GM23248 (cell line): Measurements from ENCODE around the gene CROCC. TPM values are rescaled to one million over a fixed set of nuclear protein-coding genes. Genes with fewer than 3 reads are reported as not detected.
A peak's percentile ranks its signal among the peaks of the same experiment; 100 is the strongest.
"Not testable (repeated sequence)": the region's sequence is repeated elsewhere in the genome, so short reads cannot be mapped to it uniquely, and the experiment has no call there.

Experiments
- DNase-seq: peaks from one replicate; pipeline ENCODE4 v3.0.0-alpha.2; 2015
- H2AFZ ChIP-seq: fragments of 200-600 bp; sonication (generic); 2 replicates; pipeline ENCODE4 v1.6.1; 2016; ENCODE audit warnings: antibody characterized with exemption
- H3F3A ChIP-seq: fragments of 200-600 bp; sonication (generic); 2 replicates; pipeline ENCODE4 v1.6.1; 2016; ENCODE audit warnings: mild to moderate bottlenecking, antibody characterized with exemption, mixed run types; ENCODE audit not compliant: insufficient read depth
- H3K27ac ChIP-seq: fragments of 200-600 bp; sonication (generic); 2 replicates; pipeline ENCODE4 v1.5.1; 2016; ENCODE audit warnings: mild to moderate bottlenecking
- H3K27me3 ChIP-seq: fragments of 200-600 bp; sonication (generic); replicated peaks from 2 replicates; pipeline ENCODE4 v1.6.1; 2016; ENCODE audit warnings: mild to moderate bottlenecking; ENCODE audit not compliant: insufficient read depth
- H3K36me3 ChIP-seq: fragments of 200-600 bp; sonication (generic); 2 replicates; pipeline ENCODE4 v1.6.1; 2016; ENCODE audit warnings: low read depth, mild to moderate bottlenecking
- H3K4me1 ChIP-seq: fragments of 200-600 bp; sonication (generic); 2 replicates; pipeline ENCODE4 v1.6.1; 2016; ENCODE audit warnings: mild to moderate bottlenecking; ENCODE audit not compliant: insufficient read depth
- H3K4me2 ChIP-seq: fragments of 200-600 bp; sonication (generic); one replicate; pipeline ENCODE4 v1.6.1; 2016; ENCODE audit warnings: mild to moderate bottlenecking; ENCODE audit not compliant: unreplicated experiment
- H3K4me3 ChIP-seq: fragments of 200-600 bp; sonication (generic); 2 replicates; pipeline ENCODE4 v1.5.1; 2016; ENCODE audit warnings: mild to moderate bottlenecking
- H3K79me2 ChIP-seq: fragments of 200-600 bp; sonication (generic); 2 replicates; pipeline ENCODE4 v1.6.1; 2016; ENCODE audit warnings: mild to moderate bottlenecking; ENCODE audit not compliant: insufficient read depth
- H3K9ac ChIP-seq: fragments of 200-600 bp; sonication (generic); 2 replicates; pipeline ENCODE4 v1.6.1; 2016; ENCODE audit warnings: mild to moderate bottlenecking
- H3K9me2 ChIP-seq: fragments of 200-600 bp; sonication (generic); 2 replicates; pipeline ENCODE4 v1.6.1; 2016; ENCODE audit warnings: mixed run types, mild to moderate bottlenecking, moderate library complexity; ENCODE audit not compliant: insufficient read depth
- H3K9me3 ChIP-seq: fragments of 200-600 bp; sonication (generic); one replicate; pipeline ENCODE4 v1.6.1; 2017; ENCODE audit warnings: low read depth
- H4K20me1 ChIP-seq: fragments of 200-600 bp; sonication (generic); 2 replicates; pipeline ENCODE4 v1.6.0; 2016; ENCODE audit not compliant: insufficient read depth
- EZH2 ChIP-seq: fragments of 200-600 bp; sonication (generic); IDR thresholded peaks from 2 replicates; pipeline ENCODE4 v1.6.1; 2018; ENCODE audit warnings: antibody characterized with exemption, mild to moderate bottlenecking; ENCODE audit not compliant: insufficient read depth, poor library complexity, severe bottlenecking
- EZH2phosphoT487 ChIP-seq: fragments of 200-600 bp; sonication (generic); IDR thresholded peaks from 2 replicates; pipeline ENCODE4 v1.6.1; 2018; ENCODE audit warnings: antibody characterized with exemption, moderate library complexity, mild to moderate bottlenecking, low read depth; ENCODE audit not compliant: insufficient read depth
- WGBS, 2 experiments: methylation state at CpG; one replicate each; pipeline ENCODE4 v1.1.6; 2015 to 2017; ENCODE audit warnings: low lambda C conversion rate in 2 of 2, low coverage in 1 of 2; ENCODE audit errors: missing lambda C conversion rate in 2 of 2; 5-methylcytosine and 5-hydroxymethylcytosine counted together
- in situ Hi-C: fragments of 300-500 bp; cut with MboI; formaldehyde crosslinking; loops from 2 replicates; pipeline ENCODE4 v1.15.0; 2020
- polyA plus RNA-seq: library from polyadenylated mRNA; unstranded; fragments of >200 nt; fragmentation: Nextera tagmentation; extraction: Ambion mirVana; gene quantifications from 2 replicates; pipeline ENCODE4 v1.2.1, GENCODE V29; 2016
- total RNA-seq: library from RNA; depleted of rRNA; stranded (reverse); fragments of >200 nt; shearing (Covaris generic); gene quantifications from 2 replicates; pipeline ENCODE4 v1.2.3, GENCODE V29; 2014

CROCC gene
- total and polyA plus RNA-seq, 2 experiments from 2014 or later = 5.2 to 17.6 TPM

DNA sequence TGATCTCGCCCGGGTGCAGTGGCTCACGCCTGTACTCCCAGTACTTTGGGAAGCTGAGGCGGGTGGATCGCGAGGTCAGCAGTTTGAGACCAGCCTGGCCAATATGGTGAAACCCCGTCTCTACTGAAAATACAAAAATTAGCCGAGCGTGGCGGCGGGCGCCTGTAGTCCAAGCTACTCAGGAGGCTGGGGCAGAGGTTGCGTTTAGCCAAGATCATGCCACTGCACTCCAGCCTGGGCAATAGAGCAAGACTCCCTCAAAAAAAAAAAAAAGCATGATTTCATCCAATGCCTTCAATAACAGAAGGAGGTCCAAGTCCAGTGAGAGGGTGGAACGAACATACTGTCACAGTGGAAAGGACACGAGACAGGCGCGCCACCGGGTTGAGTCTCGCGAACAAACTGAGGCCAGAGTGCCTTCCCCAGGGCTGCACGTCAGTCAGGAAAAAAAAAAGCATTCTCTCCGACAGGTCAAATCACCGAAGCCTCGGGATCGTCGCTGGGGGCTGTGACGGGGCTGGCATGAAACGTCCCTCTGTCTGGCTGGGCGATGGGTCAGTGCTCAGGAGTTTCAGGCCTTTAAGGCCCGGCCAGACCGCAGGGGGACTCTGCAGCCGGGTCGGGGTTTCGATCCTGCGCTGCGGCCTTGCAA is 8.4 kb upstream of the CROCC start:
- Histone ChIP-seq H4K20me1 (no peaks in the 10 kb centered on the region), H3F3A (peaks cover 4% of the 10 kb centered on the region; the same call in 1 of the 2 replicates), H3K4me2 (peak overlapping the region; percentile 90), H3K4me1 (no peaks in the 10 kb centered on the region), H2AFZ (peak overlapping the region; percentile 86), H3K79me2 (no peaks in the 10 kb centered on the region), H3K27ac (no peak overlapping the region), H3K9ac (peak overlapping the region; percentile 68), H3K4me3 (peak overlapping the region; percentile 71), H3K27me3 (no peaks in the 10 kb centered on the region), H3K9me2 (no peaks in the 10 kb centered on the region), H3K36me3 (no peaks in the 10 kb centered on the region), H3K9me3 (no peaks in the 10 kb centered on the region)
- in situ Hi-C loops = no loop called here
- no peak for DNase-seq
- TF ChIP-seq EZH2 = no peak
- no peak for TF ChIP-seq EZH2phosphoT487
- 49 to 50% methylated on average over 36 of the region's 36 CpGs for WGBS, 2 experiments

DNA sequence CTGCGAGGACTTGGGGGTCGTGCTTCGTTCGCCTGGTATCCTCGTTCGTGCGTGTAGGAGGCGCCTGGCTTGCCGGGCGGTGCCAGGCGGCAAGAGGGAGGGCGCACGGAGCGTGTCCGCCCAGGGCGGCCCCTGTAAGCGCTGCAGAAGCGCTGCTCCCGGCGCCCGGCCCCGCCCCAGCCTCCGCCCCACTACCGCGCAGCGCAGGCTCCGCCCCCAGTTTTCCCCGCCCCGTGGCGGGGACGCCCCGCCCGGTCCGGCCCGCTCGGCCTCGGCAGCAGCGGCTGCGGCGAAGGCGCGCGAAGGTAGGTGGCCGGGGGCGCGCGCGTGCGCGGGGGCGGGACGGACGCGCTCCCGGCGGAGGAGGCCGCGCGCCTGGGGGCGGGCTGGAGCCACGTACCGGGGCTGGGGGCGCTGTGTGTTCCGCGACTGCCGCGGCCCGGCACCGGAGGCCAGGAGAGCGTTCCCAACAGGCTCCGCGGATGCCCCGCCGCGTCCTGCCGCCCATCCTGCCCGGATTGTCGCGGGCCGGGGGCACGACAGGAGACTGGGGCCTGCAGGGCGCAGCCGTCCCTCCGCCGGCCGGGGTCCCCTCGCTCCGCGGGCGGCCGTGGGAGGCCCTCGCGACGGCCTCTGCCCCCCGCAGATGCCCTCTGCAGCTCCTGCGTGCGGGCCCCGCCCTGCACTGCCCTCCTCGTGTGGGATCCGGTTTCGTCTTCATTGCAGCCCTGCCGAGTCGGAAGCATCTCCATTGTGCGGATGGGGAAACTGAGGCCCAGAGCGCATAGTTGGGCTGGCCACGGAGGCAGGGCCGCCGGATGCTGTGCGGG is 7.7 kb upstream of the CROCC start:
- in situ Hi-C loops = no loop called here
- Histone ChIP-seq H2AFZ (peak overlapping the region; percentile 86), H3F3A (peaks cover 4% of the 10 kb centered on the region; the same call in 1 of the 2 replicates), H3K4me2 (peak overlapping the region; percentile 90), H3K9me3 (no peaks in the 10 kb centered on the region), H3K9me2 (no peaks in the 10 kb centered on the region), H3K4me3 (peak overlapping the region; percentile 71), H3K9ac (peak overlapping the region; percentile 86), H3K79me2 (no peaks in the 10 kb centered on the region), H4K20me1 (no peaks in the 10 kb centered on the region), H3K4me1 (no peaks in the 10 kb centered on the region), H3K36me3 (no peaks in the 10 kb centered on the region), H3K27me3 (no peaks in the 10 kb centered on the region), H3K27ac (no peak overlapping the region)
- TF ChIP-seq EZH2 (no peak), EZH2phosphoT487 (no peak)
- DNase-seq = peak; percentile 99
- 1 to 2% methylated on average over 74 to 95 of the region's 109 CpGs for WGBS, 2 experiments

DNA sequence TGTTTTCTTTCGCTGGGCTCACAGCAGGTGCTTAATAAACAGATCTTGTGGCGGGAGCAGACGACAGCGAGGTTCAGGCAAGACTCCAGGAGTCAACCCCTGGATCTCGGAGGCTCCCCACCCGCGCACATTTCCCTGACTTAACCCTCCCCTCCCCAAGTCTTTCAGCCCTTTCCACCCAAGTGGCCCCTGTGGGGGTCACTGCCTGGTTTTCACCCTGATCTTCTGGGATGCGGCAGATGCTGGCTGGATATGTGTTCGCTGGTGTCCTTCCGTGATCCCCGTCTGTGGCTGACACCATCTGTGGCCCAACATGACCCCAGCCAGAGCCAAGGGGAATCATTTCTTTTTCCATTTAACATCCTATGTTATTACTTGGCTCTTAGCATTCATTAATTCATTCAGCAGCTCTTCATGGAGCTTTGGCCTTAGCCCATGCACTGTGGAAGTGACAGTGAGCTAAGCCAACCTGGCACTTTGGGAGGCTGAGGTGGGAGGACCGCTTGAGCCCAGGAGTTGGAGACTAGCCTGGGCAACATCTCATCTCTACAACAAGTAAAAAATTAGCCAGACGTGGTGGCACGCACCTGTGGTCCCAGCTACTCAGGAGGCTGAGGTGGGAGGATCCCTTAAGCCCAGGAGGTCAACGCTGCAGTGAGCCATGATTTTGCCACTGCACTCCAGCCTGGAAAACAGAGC is 6.7 kb upstream of the CROCC start:
- not testable (repeated sequence) for H3K9me3 ChIP-seq

DNA sequence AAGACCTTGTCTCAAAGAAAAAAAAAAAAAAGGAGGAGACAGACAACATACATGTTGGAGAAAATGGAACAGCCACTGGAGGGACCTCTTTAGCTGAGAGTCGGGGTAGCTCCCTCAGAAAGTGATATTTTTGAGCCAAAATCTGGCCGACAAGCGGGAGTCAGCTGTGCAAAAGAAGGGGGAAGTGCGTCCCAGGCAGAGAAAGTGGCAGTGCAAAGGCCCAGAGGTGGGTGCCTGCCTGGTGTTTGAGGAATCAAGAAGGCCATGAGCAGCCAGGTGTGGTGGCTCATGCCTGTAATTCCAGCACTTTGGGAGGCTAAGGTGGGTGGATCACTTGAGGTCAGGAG is 6.1 kb upstream of the CROCC start:
- Histone ChIP-seq H3K9me3 (no peaks in the 10 kb centered on the region), H2AFZ (no peak overlapping the region), H3K79me2 (no peaks in the 10 kb centered on the region), H3K27ac (no peak overlapping the region), H3F3A (peaks cover 4% of the 10 kb centered on the region; the same call in 1 of the 2 replicates), H3K27me3 (no peaks in the 10 kb centered on the region), H3K4me2 (no peak overlapping the region), H3K4me1 (no peaks in the 10 kb centered on the region), H3K9ac (no peak overlapping the region), H4K20me1 (no peaks in the 10 kb centered on the region), H3K36me3 (no peaks in the 10 kb centered on the region), H3K9me2 (no peaks in the 10 kb centered on the region), H3K4me3 (no peak overlapping the region)
- in situ Hi-C loops = no loop called here
- peak; percentile 50 for DNase-seq
- WGBS, 2 experiments = 69 to 73% methylated on average over 4 of the region's 4 CpGs
- TF ChIP-seq EZH2 = no peak
- no peak for TF ChIP-seq EZH2phosphoT487

More for the DNA sequence above, 6.7 kb upstream of the CROCC start:
- 35 to 39% methylated on average over 15 of the region's 15 CpGs for WGBS, 2 experiments
- H3K27me3 ChIP-seq, H3F3A ChIP-seq, H3K27ac ChIP-seq, H3K4me1 ChIP-seq, H3K36me3 ChIP-seq, H3K79me2 ChIP-seq, in situ Hi-C loops, H4K20me1 ChIP-seq, H3K9me2 ChIP-seq, H2AFZ ChIP-seq: not testable (repeated sequence)
- H3K4me3 ChIP-seq = peak overlapping the region; percentile 71
- peak overlapping the region; percentile 86 for H3K9ac ChIP-seq
- DNase-seq = peak; percentile 24
- H3K4me2 ChIP-seq = peak overlapping the region; percentile 33

DNA sequence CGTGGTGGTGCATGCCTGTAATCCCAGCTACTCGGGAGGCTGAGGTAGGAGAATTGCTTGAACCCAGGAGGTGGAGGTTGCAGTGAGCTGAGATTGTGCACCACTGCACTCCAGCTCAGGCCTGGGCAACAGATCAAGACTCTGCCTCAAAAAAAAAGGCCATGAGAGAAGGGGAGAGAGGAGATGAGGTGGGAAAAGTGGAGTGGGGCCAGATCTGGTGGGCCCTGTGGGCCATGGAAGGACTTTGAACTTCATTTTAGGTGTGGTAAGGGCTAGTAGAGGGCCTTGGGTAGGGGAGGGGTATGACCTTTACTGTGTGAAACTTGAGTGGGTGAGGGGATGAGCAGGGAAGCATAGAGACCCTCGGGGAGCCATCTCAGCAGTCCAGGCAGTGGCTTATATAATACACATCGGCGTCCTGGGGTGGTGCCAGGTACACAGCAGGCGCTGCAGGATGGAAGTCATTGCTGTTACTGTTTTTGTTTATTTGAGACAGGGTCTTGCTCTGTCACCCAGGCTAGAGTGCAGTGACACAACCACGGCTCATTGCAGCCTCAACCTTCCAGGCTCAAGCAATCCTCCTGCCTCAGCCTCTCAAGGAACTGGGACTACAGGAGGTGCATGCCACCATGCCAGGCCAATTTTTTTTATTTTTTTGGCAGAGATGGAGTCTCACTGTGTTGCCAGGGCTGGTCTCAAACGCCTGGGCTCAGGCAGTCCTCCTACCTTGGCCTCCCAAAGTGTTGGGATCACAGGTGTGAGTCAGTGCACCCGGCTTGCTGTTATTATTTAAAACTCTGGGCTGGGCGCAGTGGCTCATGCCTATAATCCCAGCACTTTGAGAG is 5.5 kb upstream of the CROCC start:
- DNase-seq, H3K79me2 ChIP-seq, H3K4me2 ChIP-seq, H3K36me3 ChIP-seq, H2AFZ ChIP-seq, in situ Hi-C loops, H3K9me3 ChIP-seq, H4K20me1 ChIP-seq, H3K4me1 ChIP-seq, H3K27ac ChIP-seq, H3K27me3 ChIP-seq, H3K4me3 ChIP-seq, H3K9ac ChIP-seq, H3K9me2 ChIP-seq, H3F3A ChIP-seq: not testable (repeated sequence)
- 71 to 75% methylated on average over 10 of the region's 10 CpGs for WGBS, 2 experiments
